ENCODE results near the gene GATA6. TPM values are rescaled to one million over a fixed set of nuclear protein-coding genes. Genes with fewer than 3 reads are reported as not detected.

Gene GATA6
- total and polyA plus RNA-seq, 2 of the 13 experiments (the other 11 are each of a cell fraction or from before 2014, with no cell fraction given), result 0.84 to 3.2 TPM

GRCh38 chr18:22173221-22173927 is 4.0 kb downstream of the GATA6 start:
- FAIRE-seq, result no peak
- Histone ChIP-seq H3K4me3 (replicated peaks in 1 of 3; ENCODE audit: insufficient read depth in 1 of 3, low read depth in 2 of 3, low read length in 3 of 3) (no peak overlapping the region), H3K9ac (ENCODE audit: insufficient read depth, low read depth, low read length) (no peak overlapping the region), H3K4me1 (ENCODE audit: insufficient read depth, low read length) (peaks cover 41% of the 10 kb centered on the region), H3K4me2 (ENCODE audit: low read depth, low read length) (no peak overlapping the region), H3K27ac (ENCODE audit: extremely low read length, insufficient read depth, low read length) (no peak overlapping the region), H3K36me3 (replicated peaks in 1 of 2; ENCODE audit: control insufficient read depth in 1 of 2, insufficient read depth in 2 of 2, low read length in 2 of 2) (no peaks in the 10 kb centered on the region; a peak in 1 of 5 replicates), H2AFZ (ENCODE audit: low read length) (no peak overlapping the region), H3K27me3 (ENCODE audit: control insufficient read depth in 1 of 2, insufficient read depth in 2 of 2, low read length in 2 of 2) (peaks cover 0 to 4% of the 10 kb centered on the region in 2 experiments; a peak in 2 of 5 replicates), H3K79me2 (ENCODE audit: insufficient read depth, low read length) (peaks cover 3% of the 10 kb centered on the region), H3K9me3 (ENCODE audit: low read length) (no peaks in the 10 kb centered on the region), H4K20me1 (ENCODE audit: insufficient read depth, low read length) (no peaks in the 10 kb centered on the region)
- CTCF ChIA-PET (ENCODE audit: low intra/inter-chr PET ratio, low total read pairs), result no interaction called here
- TF ChIP-seq AKAP8 (CRISPR knock-in tag; IDR thresholded peaks at IDR 0.05) (no peak), ZNF451 (CRISPR knock-in tag; IDR thresholded peaks at IDR 0.05) (no peak), ZNF362 (CRISPR knock-in tag; IDR thresholded peaks at IDR 0.05; ENCODE audit: borderline replicate concordance) (no peak), RXRB (CRISPR knock-in tag; IDR thresholded peaks at IDR 0.05; ENCODE audit: borderline replicate concordance) (no peak), TGIF2 (CRISPR knock-in tag; IDR thresholded peaks at IDR 0.05) (no peak), ZNF136 (CRISPR knock-in tag; IDR thresholded peaks at IDR 0.05; ENCODE audit: low read depth) (no peak), HNRNPLL (IDR thresholded peaks at IDR 0.05; ENCODE audit: low read depth, low read length, poor library complexity, severe bottlenecking) (no peak)
- ATAC-seq, result no peak
- in situ Hi-C loops (cut with HindIII; ENCODE audit: extremely low pct_ligation_motif_present, low pct_unique_long_range_greater_than_20kb) (no loop called here), intact Hi-C loops (cut with micrococcal nuclease; ENCODE audit: unreplicated experiment) (loop anchor here (10.0 kb wide), 2 partner anchors 111 to 149 kb away; no protein-coding TSS in a partner anchor)
- no peak for DNase-seq (ENCODE audit: low spot score)
- 95% methylated on average over 22 of the region's 22 CpGs for WGBS (ENCODE audit: low lambda C conversion rate)
- BruUV-seq (replicated peaks), result no TSS peak
- POLR2A ChIA-PET, result no interaction called here
